Ovary (tissue), 3 donors: ENCODE measurements around the gene GALNT3.

Experiments used
- EP300 ChIP-seq: sonication (generic); formaldehyde crosslinking; IDR thresholded peaks from one replicate; pipeline ENCODE4 v1.6.1; 2017; ENCODE audit warnings: antibody characterized with exemption
- POLR2A ChIP-seq: fragments of 450-650 bp; IDR thresholded peaks from one replicate; pipeline ENCODE4 v1.6.1; 2017; ENCODE audit warnings: antibody characterized with exemption, mild to moderate bottlenecking, moderate library complexity
- TF ChIP-seq, protein P1 (sequence below), 3 donors: fragments of 450-650 bp in 2 of 3; fragments of 200-600 bp in 1 of 3; IDR thresholded peaks; one replicate each; pipeline versions ENCODE4 v1.5.1 to v1.8.0; 2016 to 2022; ENCODE audit warnings: antibody characterized with exemption in 3 of 3, mild to moderate bottlenecking in 1 of 3
- donor health status: DM: no; HTN: no; CAD: no.

DNA sequence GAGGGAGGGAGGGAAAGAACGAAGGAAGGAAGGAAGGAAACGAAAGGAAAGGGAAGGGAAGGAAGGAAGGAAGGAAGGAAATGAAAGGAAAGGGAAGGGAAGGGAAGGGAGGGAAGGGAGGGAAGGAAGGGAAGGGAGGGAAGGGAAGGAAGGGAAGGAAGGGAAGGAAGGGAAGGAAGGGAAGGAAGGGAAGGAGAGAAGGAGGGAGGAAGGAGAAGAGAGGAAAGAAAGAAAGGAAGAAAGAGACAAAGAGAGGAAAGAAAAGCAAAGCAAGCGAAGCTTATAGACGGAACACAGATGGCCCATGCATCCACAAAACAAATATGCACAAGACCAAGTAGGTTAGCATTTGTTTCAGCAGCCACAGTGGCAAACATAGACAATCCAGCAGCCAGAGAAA is 20.4 kb upstream of the GALNT3 start:
- TF ChIP-seq, protein P1, sequence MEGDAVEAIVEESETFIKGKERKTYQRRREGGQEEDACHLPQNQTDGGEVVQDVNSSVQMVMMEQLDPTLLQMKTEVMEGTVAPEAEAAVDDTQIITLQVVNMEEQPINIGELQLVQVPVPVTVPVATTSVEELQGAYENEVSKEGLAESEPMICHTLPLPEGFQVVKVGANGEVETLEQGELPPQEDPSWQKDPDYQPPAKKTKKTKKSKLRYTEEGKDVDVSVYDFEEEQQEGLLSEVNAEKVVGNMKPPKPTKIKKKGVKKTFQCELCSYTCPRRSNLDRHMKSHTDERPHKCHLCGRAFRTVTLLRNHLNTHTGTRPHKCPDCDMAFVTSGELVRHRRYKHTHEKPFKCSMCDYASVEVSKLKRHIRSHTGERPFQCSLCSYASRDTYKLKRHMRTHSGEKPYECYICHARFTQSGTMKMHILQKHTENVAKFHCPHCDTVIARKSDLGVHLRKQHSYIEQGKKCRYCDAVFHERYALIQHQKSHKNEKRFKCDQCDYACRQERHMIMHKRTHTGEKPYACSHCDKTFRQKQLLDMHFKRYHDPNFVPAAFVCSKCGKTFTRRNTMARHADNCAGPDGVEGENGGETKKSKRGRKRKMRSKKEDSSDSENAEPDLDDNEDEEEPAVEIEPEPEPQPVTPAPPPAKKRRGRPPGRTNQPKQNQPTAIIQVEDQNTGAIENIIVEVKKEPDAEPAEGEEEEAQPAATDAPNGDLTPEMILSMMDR (IDR thresholded peaks at IDR 0.05): no peak
- TF ChIP-seq POLR2A (no peak), EP300 (no peak)
